Spleen (tissue), 7 donors: ENCODE results near the gene PTPRM.

Experiments used
- POLR2A ChIP-seq, 3 donors: fragments of 450-650 bp; IDR thresholded peaks; one replicate each; pipeline ENCODE4 v1.5.1; 2017; ENCODE audit warnings: antibody characterized with exemption in 3 of 3, mild to moderate bottlenecking in 1 of 3
- POLR2AphosphoS5 ChIP-seq, 3 donors: sonication (generic); formaldehyde crosslinking; IDR thresholded peaks; one replicate each; pipeline ENCODE4 v1.5.1; 2017; ENCODE audit warnings: antibody characterized with exemption in 3 of 3
- TF ChIP-seq, protein P1 (sequence below), 11 experiments: fragments of 200-600 bp in 7 of 11; fragments of 450-650 bp in 4 of 11; sonication (generic) in 4 of 11; IDR thresholded peaks in 8 of 11; conservative IDR thresholded peaks in 3 of 11; 1 replicate in 7 of 11; 2 replicates in 4 of 11; pipeline versions ENCODE4 v1.4.0 to v1.8.0; 2016 to 2021; ENCODE audit warnings: antibody characterized with exemption in 11 of 11, inconsistent platforms in 4 of 11, mild to moderate bottlenecking in 1 of 11
- donor health status: DM: no; HTN: no; CAD: no; lungs with moderate emphysema.
- donor health status: DM: no; HTN: no; CAD: no.
- donor health status: DM: no; HTN: no; CAD: no.

DNA sequence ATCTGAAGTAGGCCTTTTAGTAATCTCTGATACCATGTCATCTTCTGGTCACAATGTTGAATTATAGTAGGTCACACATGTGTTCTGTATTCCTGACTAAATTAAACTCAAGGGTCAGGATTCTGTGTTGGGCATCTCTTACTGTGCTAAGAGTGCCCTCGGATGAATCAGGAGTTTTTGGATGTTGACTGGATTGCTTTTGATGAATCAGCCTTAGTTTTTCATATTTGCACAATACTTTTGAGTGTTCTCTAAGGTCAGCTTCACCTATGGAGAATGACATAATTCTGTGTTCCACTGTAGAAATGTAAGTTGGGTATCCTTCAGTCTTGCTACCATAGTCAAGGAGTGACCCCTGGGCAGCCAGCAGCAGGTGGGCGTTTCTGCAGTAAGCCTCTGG is 190.1 kb downstream of the PTPRM start:
- TF ChIP-seq POLR2AphosphoS5 (IDR thresholded peaks at IDR 0.05), result no peak
- TF ChIP-seq, protein P1, sequence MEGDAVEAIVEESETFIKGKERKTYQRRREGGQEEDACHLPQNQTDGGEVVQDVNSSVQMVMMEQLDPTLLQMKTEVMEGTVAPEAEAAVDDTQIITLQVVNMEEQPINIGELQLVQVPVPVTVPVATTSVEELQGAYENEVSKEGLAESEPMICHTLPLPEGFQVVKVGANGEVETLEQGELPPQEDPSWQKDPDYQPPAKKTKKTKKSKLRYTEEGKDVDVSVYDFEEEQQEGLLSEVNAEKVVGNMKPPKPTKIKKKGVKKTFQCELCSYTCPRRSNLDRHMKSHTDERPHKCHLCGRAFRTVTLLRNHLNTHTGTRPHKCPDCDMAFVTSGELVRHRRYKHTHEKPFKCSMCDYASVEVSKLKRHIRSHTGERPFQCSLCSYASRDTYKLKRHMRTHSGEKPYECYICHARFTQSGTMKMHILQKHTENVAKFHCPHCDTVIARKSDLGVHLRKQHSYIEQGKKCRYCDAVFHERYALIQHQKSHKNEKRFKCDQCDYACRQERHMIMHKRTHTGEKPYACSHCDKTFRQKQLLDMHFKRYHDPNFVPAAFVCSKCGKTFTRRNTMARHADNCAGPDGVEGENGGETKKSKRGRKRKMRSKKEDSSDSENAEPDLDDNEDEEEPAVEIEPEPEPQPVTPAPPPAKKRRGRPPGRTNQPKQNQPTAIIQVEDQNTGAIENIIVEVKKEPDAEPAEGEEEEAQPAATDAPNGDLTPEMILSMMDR (IDR thresholded peaks at IDR 0.05 in 8 of 11, conservative IDR thresholded peaks at IDR 0.05 in 3 of 11), result no peak
- no peak for TF ChIP-seq POLR2A (IDR thresholded peaks at IDR 0.05)
